Activated naive CD8-positive, alpha-beta T cell treated with anti-CD3 and anti-CD28 coated beads for 36 hours (primary cell): ENCODE data around the gene GPC1. TPM values are rescaled to one million over a fixed set of nuclear protein-coding genes. Genes with fewer than 3 reads are reported as not detected.

Experiments
- DNase-seq: peaks from one replicate; pipeline ENCODE4 v3.0.0; 2021
- H3K27ac Mint-ChIP-seq: one replicate; pipeline ENCODE4 v1.8.0; 2022; ENCODE audit warnings: mild to moderate bottlenecking, moderate library complexity, mixed read lengths
- H3K27me3 Mint-ChIP-seq: one replicate; pipeline ENCODE4 v1.8.0; 2022; ENCODE audit warnings: mild to moderate bottlenecking, mixed read lengths
- H3K36me3 Mint-ChIP-seq: one replicate; pipeline ENCODE4 v1.8.0; 2021; ENCODE audit warnings: mild to moderate bottlenecking, mixed read lengths
- H3K4me1 Mint-ChIP-seq: one replicate; pipeline ENCODE4 v1.8.0; 2021; ENCODE audit warnings: mixed read lengths
- H3K4me3 Mint-ChIP-seq: one replicate; pipeline ENCODE4 v1.8.0; 2022; ENCODE audit warnings: mild to moderate bottlenecking, moderate library complexity, mixed read lengths
- H3K9me3 Mint-ChIP-seq: one replicate; pipeline ENCODE4 v1.8.0; 2022; ENCODE audit warnings: mixed read lengths
- total RNA-seq, 2 experiments: library from RNA; stranded (reverse); gene quantifications; one replicate each; pipeline ENCODE4 v1.2.3, GENCODE V29; 2021

The GPC1 gene
- total RNA-seq, 2 experiments from 2014 or later = 0.64 to 1.3 TPM

DNA sequence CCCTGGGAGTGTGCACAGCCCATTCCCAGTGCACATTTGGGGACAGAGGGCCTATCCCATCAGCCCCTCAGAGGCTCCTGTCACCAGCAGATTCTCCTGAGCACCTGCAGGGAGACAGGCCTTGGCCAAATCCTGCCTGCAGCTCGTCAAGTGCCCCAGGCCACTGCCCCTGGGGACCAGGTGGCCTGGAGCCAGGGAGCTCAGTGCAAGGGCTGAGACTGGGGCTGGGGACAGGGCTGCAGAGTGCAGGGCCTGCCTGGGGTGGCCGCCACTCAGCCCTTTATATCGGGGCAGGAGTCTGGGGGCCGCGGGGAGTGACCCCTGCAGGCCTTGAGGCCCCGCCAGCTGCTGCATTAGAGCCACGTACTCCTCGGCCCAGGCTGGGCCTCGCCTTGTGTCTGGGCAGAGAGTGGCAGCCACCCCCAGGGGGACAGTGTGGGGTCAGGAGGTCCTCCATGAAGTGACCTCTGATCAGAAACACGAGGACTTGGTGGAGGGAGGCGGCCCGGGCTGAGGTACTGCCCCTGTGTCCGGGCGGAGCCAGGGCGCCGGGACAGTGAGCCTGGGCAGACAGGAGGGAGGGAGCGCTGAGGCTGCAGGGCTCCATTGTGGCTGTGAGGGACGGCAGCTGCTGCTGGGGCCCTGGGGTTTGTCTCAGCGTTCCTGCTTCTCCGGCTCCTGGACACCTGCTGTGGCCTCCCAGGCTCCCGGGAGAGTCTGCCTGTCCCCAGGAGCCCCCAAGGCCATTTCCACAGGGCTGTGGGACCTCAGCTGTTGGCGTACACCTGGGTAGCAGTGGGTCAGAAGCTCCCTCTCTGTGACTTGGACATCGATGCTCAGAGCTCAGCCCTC, 24.2 kb downstream of the GPC1 start:
- Mint-ChIP-seq H3K9me3 (no peaks in the 10 kb centered on the region), H3K36me3 (no peaks in the 10 kb centered on the region), H3K27ac (no peak overlapping the region), H3K4me1 (peaks cover 3% of the 10 kb centered on the region), H3K4me3 (no peak overlapping the region), H3K27me3 (peaks cover 18% of the 10 kb centered on the region)
- DNase-seq = no peak

DNA sequence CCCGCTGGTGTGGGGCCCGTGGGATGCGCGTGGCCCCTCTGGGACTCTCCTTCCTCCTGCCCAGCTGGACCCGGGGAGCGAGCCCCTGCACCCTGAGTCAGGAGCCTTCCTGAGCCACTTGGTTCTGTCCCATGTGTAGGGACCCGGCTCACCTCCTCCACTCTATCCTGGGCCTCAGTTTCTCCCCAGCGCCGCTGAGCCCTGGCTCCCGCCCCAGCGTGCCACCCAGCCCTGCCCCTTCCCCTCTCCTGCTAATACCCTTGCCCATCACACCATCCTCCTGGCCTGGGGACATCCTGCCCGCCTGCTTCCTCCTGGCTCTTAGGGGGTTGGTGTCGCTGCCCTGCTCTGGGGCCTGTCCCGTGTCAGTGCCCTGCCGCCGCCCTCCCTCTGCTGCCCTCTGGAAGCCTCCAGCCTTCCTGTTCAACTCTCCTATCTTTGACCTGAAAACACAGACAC, 24.8 kb downstream of the GPC1 start:
- DNase-seq = no peak
- Mint-ChIP-seq H3K27me3 (peaks cover 12% of the 10 kb centered on the region), H3K4me3 (no peak overlapping the region), H3K36me3 (no peaks in the 10 kb centered on the region), H3K4me1 (no peaks in the 10 kb centered on the region), H3K9me3 (no peaks in the 10 kb centered on the region), H3K27ac (no peak overlapping the region)

DNA sequence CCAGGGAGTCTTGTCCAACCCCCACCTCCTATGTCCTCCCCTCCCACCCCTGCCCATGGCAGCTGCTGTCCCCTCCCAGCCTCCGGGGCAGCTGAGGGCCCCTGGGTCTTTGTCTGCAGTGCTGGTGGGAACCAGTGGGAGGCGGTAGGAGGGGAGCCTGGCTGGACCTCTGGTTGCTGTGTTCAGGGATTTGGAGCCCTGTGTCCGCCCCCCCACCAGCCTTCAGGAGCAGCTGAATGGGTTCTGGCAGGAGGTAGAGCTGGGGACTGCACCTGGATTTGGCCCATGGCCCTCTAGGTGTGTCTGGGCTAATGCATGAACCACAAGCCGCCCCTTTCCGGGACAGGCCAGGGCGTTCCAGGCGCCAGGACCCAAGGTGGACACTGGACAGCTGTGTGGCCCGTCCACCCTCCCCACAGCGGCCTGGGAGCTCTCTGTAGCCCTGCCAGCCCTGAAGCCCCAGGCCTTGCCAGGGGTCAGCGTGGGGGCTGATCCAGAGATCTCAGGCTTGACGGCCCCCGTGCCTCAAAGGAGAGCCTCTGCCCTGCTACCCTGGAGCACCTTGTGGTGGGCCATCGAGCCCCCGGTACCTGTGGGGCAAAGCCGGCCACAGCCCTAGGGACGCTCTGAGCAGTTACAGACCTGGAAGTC, 25.4 kb downstream of the GPC1 start:
- Mint-ChIP-seq H3K4me1 (no peaks in the 10 kb centered on the region), H3K27me3 (peaks cover 9% of the 10 kb centered on the region), H3K4me3 (no peak overlapping the region), H3K36me3 (no peaks in the 10 kb centered on the region), H3K27ac (no peak overlapping the region), H3K9me3 (no peaks in the 10 kb centered on the region)
- no peak for DNase-seq

DNA sequence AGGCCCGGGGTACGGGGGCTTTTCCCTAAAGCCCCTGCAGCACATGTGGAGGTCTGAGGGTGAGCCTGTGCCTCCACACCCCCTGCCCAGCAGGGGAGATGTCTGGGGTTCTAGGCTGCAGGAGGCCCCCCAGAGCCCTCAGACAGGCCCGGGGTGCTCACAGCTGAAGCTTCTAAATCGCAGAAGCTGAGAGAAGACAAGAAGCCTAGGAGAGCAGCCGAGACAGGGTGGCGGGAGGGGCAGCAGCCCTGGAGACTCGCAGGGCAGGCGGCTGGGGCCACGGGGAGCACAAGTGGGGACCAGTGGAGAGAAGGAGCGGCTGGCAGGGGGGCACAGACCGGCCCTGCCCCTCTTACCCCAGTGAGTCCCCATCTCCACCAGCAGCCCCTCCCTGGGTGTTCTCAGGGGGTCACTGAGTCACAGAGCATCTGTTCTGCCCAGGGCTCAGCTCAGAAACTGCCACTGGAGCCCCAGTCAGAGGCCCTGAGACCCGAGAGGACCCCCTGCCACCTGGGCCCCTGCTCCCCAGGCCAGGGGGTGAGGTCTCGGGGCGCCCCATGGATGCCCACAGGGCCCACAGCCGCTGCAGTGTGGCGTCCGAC, 26.1 kb downstream of the GPC1 start:
- H3K36me3 Mint-ChIP-seq = no peaks in the 10 kb centered on the region
- no peaks in the 10 kb centered on the region for H3K9me3 Mint-ChIP-seq
- H3K27me3 Mint-ChIP-seq = peaks cover 5% of the 10 kb centered on the region
- no peaks in the 10 kb centered on the region for H3K4me1 Mint-ChIP-seq
- no peak for DNase-seq
- no peak overlapping the region for H3K27ac Mint-ChIP-seq
- no peak overlapping the region for H3K4me3 Mint-ChIP-seq

DNA sequence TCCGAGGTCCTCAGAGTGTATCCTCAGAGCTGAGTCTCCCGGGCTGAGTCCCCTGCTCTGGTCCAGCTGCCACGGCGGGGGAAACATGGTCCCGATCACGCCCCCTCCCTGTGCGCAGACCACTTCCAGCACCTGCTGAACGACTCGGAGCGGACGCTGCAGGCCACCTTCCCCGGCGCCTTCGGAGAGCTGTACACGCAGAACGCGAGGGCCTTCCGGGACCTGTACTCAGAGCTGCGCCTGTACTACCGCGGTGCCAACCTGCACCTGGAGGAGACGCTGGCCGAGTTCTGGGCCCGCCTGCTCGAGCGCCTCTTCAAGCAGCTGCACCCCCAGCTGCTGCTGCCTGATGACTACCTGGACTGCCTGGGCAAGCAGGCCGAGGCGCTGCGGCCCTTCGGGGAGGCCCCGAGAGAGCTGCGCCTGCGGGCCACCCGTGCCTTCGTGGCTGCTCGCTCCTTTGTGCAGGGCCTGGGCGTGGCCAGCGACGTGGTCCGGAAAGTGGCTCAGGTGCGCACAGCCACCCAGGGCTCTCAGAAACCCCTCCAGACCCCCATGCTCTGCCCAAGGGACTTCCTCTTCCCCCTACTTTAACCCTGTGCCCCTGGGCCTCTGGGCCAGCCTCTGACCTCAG, 26.7 kb downstream of the GPC1 start:
- no peak for DNase-seq

DNA sequence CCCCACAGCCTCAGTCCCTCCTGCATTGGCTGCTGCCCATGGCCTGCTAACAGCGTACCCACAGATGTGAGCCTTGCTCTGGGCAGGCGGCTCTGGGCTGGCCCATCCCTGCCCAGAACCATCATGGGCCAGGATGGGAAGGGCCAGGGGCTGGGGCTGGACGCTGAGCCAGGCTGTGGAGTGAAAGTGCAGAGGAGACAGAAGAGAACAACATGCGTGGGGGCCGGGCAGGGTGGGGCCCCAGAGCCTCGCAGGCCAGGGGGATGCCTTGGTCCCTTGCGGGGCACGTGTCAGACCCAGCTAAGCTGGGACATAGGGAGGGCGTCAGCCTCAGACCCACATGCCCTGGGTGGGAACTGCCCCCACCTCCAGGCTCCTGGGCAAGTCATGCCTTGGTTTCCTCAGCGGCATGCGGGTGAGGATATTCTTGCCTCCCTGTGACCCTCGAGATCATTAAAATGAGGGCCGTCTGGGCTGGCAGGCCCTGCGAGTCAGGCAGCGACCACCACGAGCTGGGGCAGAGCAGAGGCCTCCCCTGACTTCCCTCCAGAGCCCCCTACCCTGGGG, 27.3 kb downstream of the GPC1 start:
- H3K9me3 Mint-ChIP-seq = no peaks in the 10 kb centered on the region
- no peak for DNase-seq

More for the DNA sequence above, 26.7 kb downstream of the GPC1 start:
- no peaks in the 10 kb centered on the region for H3K9me3 Mint-ChIP-seq
- H3K36me3 Mint-ChIP-seq = no peaks in the 10 kb centered on the region
- H3K4me1 Mint-ChIP-seq = no peaks in the 10 kb centered on the region
- no peak overlapping the region for H3K4me3 Mint-ChIP-seq
- no peaks in the 10 kb centered on the region for H3K27me3 Mint-ChIP-seq
- no peak overlapping the region for H3K27ac Mint-ChIP-seq

DNA sequence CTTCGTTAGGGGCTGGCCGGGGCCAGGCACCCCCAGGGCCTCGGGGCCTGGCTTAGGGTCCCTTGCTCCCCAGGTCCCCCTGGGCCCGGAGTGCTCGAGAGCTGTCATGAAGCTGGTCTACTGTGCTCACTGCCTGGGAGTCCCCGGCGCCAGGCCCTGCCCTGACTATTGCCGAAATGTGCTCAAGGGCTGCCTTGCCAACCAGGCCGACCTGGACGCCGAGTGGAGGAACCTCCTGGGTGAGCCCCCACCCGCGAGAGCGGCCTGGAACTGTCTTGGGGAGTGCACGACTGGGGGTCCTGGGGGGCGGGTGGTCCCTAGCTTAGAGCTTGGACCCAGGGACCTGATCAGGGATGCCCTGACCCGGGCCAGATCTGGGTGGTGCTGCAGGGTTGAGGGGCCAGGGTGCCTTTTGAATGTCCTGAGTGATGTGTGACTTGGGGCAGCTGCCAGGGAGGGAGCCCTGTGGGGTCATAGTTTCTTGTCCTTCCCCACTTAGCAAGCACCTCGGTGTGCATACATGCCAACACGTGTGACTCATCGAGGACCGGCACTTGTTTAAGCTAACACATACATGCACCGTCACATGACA, 27.9 kb downstream of the GPC1 start:
- no peaks in the 10 kb centered on the region for H3K4me1 Mint-ChIP-seq
- no peaks in the 10 kb centered on the region for H3K36me3 Mint-ChIP-seq
- H3K4me3 Mint-ChIP-seq = no peak overlapping the region
- no peaks in the 10 kb centered on the region for H3K27me3 Mint-ChIP-seq
- H3K9me3 Mint-ChIP-seq = no peaks in the 10 kb centered on the region
- no peak for DNase-seq
- no peak overlapping the region for H3K27ac Mint-ChIP-seq

More for the DNA sequence above, 27.3 kb downstream of the GPC1 start:
- Mint-ChIP-seq H3K4me3 (no peak overlapping the region), H3K27ac (no peak overlapping the region), H3K4me1 (no peaks in the 10 kb centered on the region), H3K36me3 (no peaks in the 10 kb centered on the region), H3K27me3 (no peaks in the 10 kb centered on the region)

DNA sequence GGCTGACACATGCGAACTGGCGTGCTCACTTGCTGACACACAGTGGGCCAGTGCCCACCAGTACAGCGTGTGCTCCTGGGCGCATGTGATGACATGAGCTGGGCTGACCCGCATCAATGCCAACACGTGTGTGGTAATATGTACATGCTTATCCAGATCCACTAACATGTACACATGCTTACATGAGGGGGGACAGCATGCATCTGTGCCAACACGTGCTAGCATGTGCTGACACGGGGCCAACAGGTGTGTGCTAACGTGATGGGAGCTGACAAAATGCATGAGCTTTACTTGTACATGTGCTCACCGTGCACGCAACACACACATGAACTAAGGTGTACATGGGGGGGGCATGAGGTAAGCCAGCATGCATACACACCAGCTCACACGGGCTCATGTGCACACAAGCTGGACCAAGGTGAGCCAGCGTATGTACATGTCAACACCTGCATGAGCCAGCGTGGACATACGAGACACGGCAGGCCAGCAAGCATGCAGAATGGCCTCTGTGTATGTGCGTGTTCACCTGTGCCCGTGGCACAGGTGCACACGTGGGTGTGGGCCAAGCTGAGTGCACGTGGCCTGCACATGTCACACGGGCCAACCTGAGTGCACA, 28.5 kb downstream of the GPC1 start:
- no peaks in the 10 kb centered on the region for H3K4me1 Mint-ChIP-seq
- no peaks in the 10 kb centered on the region for H3K27me3 Mint-ChIP-seq
- H3K27ac Mint-ChIP-seq = no peak overlapping the region
- no peaks in the 10 kb centered on the region for H3K9me3 Mint-ChIP-seq
- H3K36me3 Mint-ChIP-seq = no peaks in the 10 kb centered on the region
- no peak overlapping the region for H3K4me3 Mint-ChIP-seq
- no peak for DNase-seq

DNA sequence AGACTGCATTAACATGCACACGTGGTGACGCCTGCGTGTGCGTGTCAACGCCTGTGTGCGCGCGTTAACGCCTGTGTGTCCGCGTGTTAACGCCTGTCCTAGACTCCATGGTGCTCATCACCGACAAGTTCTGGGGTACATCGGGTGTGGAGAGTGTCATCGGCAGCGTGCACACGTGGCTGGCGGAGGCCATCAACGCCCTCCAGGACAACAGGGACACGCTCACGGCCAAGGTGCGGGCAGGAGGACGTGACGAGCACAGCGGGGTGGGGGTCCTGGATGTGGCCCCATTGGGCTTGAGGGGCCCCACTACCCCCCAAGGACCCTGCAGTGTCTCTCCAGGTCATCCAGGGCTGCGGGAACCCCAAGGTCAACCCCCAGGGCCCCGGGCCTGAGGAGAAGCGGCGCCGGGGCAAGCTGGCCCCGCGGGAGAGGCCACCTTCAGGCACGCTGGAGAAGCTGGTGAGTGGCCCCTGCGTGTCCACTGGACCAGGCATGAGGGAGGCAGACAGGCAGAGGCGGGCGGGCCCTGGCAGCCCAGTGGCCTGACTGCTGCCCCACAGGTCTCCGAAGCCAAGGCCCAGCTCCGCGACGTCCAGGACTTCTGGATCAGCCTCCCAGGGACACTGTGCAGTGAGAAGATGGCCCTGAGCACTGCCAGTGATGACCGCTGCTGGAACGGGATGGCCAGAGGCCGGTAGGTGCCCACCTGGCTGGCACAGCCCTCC, 29.2 kb downstream of the GPC1 start:
- H3K4me3 Mint-ChIP-seq = no peak overlapping the region
- H3K27ac Mint-ChIP-seq = no peak overlapping the region
- no peaks in the 10 kb centered on the region for H3K36me3 Mint-ChIP-seq
- H3K9me3 Mint-ChIP-seq = no peaks in the 10 kb centered on the region
- H3K4me1 Mint-ChIP-seq = no peaks in the 10 kb centered on the region
- no peaks in the 10 kb centered on the region for H3K27me3 Mint-ChIP-seq
- DNase-seq = no peak

DNA sequence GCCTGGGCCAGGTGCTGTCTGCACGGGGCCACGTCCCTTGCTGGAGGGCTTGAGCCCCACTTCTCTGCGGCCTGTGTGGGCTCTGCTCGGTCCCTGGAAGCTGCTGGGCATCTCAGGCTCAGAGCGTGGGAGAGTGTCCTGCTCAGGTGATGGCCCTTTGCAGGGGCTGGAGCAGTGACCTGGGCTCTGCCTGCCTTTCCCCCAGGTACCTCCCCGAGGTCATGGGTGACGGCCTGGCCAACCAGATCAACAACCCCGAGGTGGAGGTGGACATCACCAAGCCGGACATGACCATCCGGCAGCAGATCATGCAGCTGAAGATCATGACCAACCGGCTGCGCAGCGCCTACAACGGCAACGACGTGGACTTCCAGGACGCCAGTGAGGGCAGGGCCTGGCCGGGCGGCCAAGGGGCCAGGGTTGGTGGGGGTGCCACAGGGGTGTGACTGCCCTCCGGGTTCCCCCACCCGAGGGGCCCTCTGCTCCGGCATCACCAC, 29.9 kb downstream of the GPC1 start:
- no peak overlapping the region for H3K27ac Mint-ChIP-seq

DNA sequence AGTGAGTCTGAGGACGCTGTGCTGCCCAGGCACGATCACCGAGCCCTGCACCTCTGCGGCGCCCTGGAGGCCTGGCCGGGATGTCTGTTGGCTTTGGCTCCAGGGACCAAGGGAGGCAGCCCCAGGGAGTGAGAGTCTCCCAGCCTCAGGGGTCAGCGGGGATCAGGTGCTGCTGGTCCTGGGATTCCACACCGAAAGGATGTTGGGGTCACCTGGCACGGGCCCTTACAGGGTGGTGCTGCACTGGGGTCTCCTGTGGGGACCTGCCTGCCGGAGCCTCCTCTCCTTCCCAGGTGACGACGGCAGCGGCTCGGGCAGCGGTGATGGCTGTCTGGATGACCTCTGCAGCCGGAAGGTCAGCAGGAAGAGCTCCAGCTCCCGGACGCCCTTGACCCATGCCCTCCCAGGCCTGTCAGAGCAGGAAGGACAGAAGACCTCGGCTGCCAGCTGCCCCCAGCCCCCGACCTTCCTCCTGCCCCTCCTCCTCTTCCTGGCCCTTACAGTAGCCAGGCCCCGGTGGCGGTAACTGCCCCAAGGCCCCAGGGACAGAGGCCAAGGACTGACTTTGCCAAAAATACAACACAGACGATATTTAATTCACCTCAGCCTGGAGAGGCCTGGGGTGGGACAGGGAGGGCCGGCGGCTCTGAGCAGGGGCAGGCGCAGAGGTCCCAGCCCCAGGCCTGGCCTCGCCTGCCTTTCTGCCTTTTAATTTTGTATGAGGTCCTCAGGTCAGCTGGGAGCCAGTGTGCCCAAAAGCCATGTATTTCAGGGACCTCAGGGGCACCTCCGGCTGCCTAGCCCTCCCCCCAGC, 30.5 kb downstream of the GPC1 start:
- H3K36me3 Mint-ChIP-seq = peaks cover 2% of the 10 kb centered on the region
- no peak for DNase-seq
- H3K27me3 Mint-ChIP-seq = no peaks in the 10 kb centered on the region
- H3K4me1 Mint-ChIP-seq = no peaks in the 10 kb centered on the region
- no peak overlapping the region for H3K27ac Mint-ChIP-seq
- H3K9me3 Mint-ChIP-seq = no peaks in the 10 kb centered on the region
- H3K4me3 Mint-ChIP-seq = no peak overlapping the region

More for the DNA sequence above, 29.9 kb downstream of the GPC1 start:
- Mint-ChIP-seq H3K27me3 (no peaks in the 10 kb centered on the region), H3K9me3 (no peaks in the 10 kb centered on the region), H3K36me3 (peaks cover 2% of the 10 kb centered on the region), H3K4me3 (no peak overlapping the region), H3K4me1 (no peaks in the 10 kb centered on the region)
- no peak for DNase-seq

DNA sequence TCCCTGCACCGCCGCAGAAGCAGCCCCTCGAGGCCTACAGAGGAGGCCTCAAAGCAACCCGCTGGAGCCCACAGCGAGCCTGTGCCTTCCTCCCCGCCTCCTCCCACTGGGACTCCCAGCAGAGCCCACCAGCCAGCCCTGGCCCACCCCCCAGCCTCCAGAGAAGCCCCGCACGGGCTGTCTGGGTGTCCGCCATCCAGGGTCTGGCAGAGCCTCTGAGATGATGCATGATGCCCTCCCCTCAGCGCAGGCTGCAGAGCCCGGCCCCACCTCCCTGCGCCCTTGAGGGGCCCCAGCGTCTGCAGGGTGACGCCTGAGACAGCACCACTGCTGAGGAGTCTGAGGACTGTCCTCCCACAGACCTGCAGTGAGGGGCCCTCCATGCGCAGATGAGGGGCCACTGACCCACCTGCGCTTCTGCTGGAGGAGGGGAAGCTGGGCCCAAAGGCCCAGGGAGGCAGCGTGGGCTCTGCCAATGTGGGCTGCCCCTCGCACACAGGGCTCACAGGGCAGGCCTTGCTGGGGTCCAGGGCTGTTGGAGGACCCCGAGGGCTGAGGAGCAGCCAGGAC, 31.2 kb downstream of the GPC1 start:
- Mint-ChIP-seq H3K27ac (no peak overlapping the region), H3K27me3 (no peaks in the 10 kb centered on the region), H3K4me3 (no peak overlapping the region), H3K4me1 (no peaks in the 10 kb centered on the region), H3K9me3 (no peaks in the 10 kb centered on the region), H3K36me3 (peaks cover 4% of the 10 kb centered on the region)
- DNase-seq = no peak
